ENCODE data around the gene OSBPL10. TPM values are rescaled to one million over a fixed set of nuclear protein-coding genes. Genes with fewer than 3 reads are reported as not detected.

The OSBPL10 gene
- total and polyA plus RNA-seq, 2 of the 4 experiments (the other 2 are of a cell fraction): 9.5 to 10.1 TPM

- no peaks in the 10 kb centered on the region for H3K27me3 ChIP-seq (ENCODE audit: control insufficient read depth, insufficient read depth, low read length)
- dilution Hi-C loops (cut with HindIII; ENCODE audit: low sequenced_read_pairs, unreplicated experiment): no loop called here
- ChIA-PET CTCF (no interaction called here), POLR2A (ENCODE audit: unreplicated experiment) (no interaction called here)
- no peaks in the 10 kb centered on the region for H3K9me1 ChIP-seq (ENCODE audit: insufficient read depth, low read length)
- H3K9ac ChIP-seq (ENCODE audit: low read depth, low read length): no peak overlapping the region
- no CpG with 5 or more reads among the region's 7 CpGs for WGBS, 2 experiments (ENCODE audit: extremely low coverage in 2 of 2, insufficient read length in 1 of 2)
- ATAC-seq (ENCODE audit: low read depth): no peak
- no peak overlapping the region for H2AK5ac ChIP-seq (ENCODE audit: low read depth, low read length)
- no peaks in the 10 kb centered on the region for H3K4me1 ChIP-seq (ENCODE audit: control insufficient read depth, insufficient read depth, low read length)
- no peak overlapping the region for H3K4ac ChIP-seq (ENCODE audit: low read depth, low read length)
- no peak for DNase-seq
- H2BK20ac ChIP-seq (ENCODE audit: low read depth, low read length): no peak overlapping the region
- no peaks in the 10 kb centered on the region for H4K20me1 ChIP-seq (ENCODE audit: insufficient read depth, low read length)
- no peak overlapping the region for H2AK9ac ChIP-seq (replicated peaks; ENCODE audit: low read depth, low read length, poor library complexity)
- TF ChIP-seq MAZ (IDR thresholded peaks at IDR 0.05; ENCODE audit: borderline replicate concordance, low read depth, low read length) (no peak), CEBPB (IDR thresholded peaks at IDR 0.05; ENCODE audit: low read depth, low read length) (no peak), MXI1 (IDR thresholded peaks at IDR 0.05; ENCODE audit: borderline replicate concordance, low read depth, low read length) (no peak), RAD21 (IDR thresholded peaks at IDR 0.05; ENCODE audit: low read length) (no peak), BHLHE40 (IDR thresholded peaks at IDR 0.05; ENCODE audit: low read depth, low read length) (no peak), CTCF (conservative IDR thresholded peaks at IDR 0.05; ENCODE audit: low read depth, low read length) (no peak), CHD1 (IDR thresholded peaks at IDR 0.05; ENCODE audit: low read depth, low read length) (no peak), NFE2L2 (IDR thresholded peaks at IDR 0.05; ENCODE audit: low read depth, low read length) (no peak), USF2 (IDR thresholded peaks at IDR 0.05; ENCODE audit: low read depth, low read length) (no peak), MAFK (IDR thresholded peaks at IDR 0.05; ENCODE audit: low read depth, low read length) (no peak)
- no peak overlapping the region for H3K27ac ChIP-seq (ENCODE audit: insufficient read depth, low read length)
- no peak overlapping the region for H3K14ac ChIP-seq (replicated peaks; ENCODE audit: low read depth, low read length)
- no peak overlapping the region for H4K91ac ChIP-seq (ENCODE audit: insufficient read depth, low read depth, low read length)
- H4K5ac ChIP-seq (ENCODE audit: low read depth, low read length): no peak overlapping the region
- no peak overlapping the region for H3K23ac ChIP-seq (ENCODE audit: low read depth, low read length)
- H3K4me3 ChIP-seq (ENCODE audit: insufficient read depth, low read depth, low read length): no peak overlapping the region
- no peak overlapping the region for H2AFZ ChIP-seq (replicated peaks; ENCODE audit: low read length, poor library complexity)
- H3K18ac ChIP-seq (ENCODE audit: low read depth, low read length): no peak overlapping the region
- no TSS peak for BruUV-seq (replicated peaks)
- H3K79me1 ChIP-seq (ENCODE audit: low read depth in 1 of 2, low read length in 2 of 2): peaks cover 0 to 2% of the 10 kb centered on the region in 2 experiments; a peak in 1 of 4 replicates
- H4K8ac ChIP-seq (ENCODE audit: low read depth in 2 of 2, low read length in 2 of 2): no peak overlapping the region
- no peak overlapping the region for H2BK120ac ChIP-seq (ENCODE audit: low read depth, low read length)
- H3K9me3 ChIP-seq (ENCODE audit: control insufficient read depth, insufficient read depth, low read length): no peaks in the 10 kb centered on the region
- intact Hi-C loops (cut with micrococcal nuclease): no loop called here
- H2BK15ac ChIP-seq (ENCODE audit: low read depth, low read length): no peak overlapping the region
- no peaks in the 10 kb centered on the region; the same call in 1 of the 2 replicates for H3K36me3 ChIP-seq (ENCODE audit: control insufficient read depth, insufficient read depth, low read length)
- H3K56ac ChIP-seq (ENCODE audit: extremely low read depth, insufficient read depth, low read length): no peak overlapping the region
- H2BK5ac ChIP-seq (ENCODE audit: low read depth, low read length, poor library complexity, severe bottlenecking): no peak overlapping the region
- in situ Hi-C loops (cut with MboI; ENCODE audit: low sequenced_read_pairs): no loop called here
- H3K4me2 ChIP-seq (ENCODE audit: low read depth, low read length): no peak overlapping the region
Measured at GRCh38 chr3:31909455-31909854, 71.6 kb downstream of the OSBPL10 start.
